Measurements from ENCODE around the gene ABCA8. TPM values are rescaled to one million over a fixed set of nuclear protein-coding genes. Genes with fewer than 3 reads are reported as not detected.

Gene ABCA8
- polyA plus RNA-seq, 2 of the 4 experiments (the other 2 are of a cell fraction) = 0.26 to 0.34 TPM

DNA sequence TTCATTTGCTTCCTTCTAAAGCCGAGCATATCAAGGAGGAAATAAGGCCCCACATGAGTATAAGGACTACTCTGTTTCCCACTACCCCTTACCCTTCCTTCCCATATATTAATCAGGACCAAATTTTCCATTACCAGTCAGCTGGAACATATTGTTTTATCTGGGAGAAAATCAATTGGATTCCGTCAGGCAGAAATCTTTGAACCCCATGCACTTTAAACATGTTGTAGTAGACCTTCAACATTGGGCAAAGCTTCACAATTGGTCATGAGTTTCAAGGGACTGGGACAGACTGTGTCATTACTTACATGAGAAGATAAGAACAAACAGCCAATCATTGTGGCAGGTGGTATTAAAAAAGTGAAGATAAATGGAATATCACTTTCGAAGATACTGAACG lies 70.3 kb downstream of the ABCA8 start:
- Histone ChIP-seq H3K4me3 (no peak overlapping the region), H3K4me2 (no peak overlapping the region), H3K27ac (no peak overlapping the region), H3K9me3 (no peaks in the 10 kb centered on the region; the same call in 2 of the 3 replicates), H3K4me1 (no peaks in the 10 kb centered on the region)
- WGBS (ENCODE audit: missing lambda C conversion rate) = 58% methylated on average over 4 of the region's 4 CpGs
- FAIRE-seq (no peak), DNase-seq (ENCODE audit: low read depth in 1 of 2, low spot score in 1 of 2) (no peak), ATAC-seq (no peak)
- ChIA-PET CTCF (interaction anchor here (0.7 kb wide), 1 partner anchor 10 kb away, joined by 3 read pairs; no protein-coding TSS in a partner anchor), POLR2A (no interaction called here)
- TF ChIP-seq SREBF2 (IDR thresholded peaks at IDR 0.05) (no peak), TFCP2L1 (CRISPR knock-in tag; IDR thresholded peaks at IDR 0.05) (no peak), MYC (IDR thresholded peaks at IDR 0.05; ENCODE audit: borderline replicate concordance, low read length) (no peak), CBX8 (IDR thresholded peaks at IDR 0.05) (no peak)

DNA sequence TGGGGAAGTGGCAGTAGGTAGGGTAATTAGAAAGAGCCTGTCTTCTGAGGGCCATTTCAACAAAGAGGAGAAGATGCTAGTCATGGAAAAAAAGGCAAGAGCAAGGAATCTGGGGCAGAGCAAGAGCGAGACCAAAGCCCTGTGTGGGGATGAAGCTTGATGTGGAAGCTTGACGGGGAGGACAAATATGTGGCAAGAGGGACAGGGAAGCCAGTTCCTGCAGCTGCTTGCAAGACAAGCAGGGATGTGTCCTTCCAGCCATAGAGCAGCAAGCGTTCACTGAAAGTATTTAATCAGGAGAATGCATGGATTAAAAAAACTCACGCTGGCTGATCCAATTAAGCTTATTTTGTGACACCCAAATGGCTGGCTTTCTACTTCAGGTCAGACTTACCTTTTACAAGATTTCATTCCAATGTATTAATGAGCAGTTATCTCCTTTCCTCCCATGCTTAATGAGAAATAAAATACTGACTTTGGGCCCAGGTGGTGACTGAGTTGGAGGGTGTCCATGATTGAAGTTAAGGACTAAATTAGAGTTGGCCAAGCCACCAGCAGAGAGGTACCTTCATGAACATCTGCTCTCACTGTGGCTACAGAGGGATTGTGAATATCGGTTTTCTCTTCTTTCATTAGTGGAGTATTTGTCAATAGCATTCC lies 76.8 kb downstream of the ABCA8 start:
- Histone ChIP-seq H3K4me3 (no peak overlapping the region), H3K27ac (no peak overlapping the region), H3K4me2 (no peak overlapping the region), H3K4me1 (no peaks in the 10 kb centered on the region), H3K9me3 (no peaks in the 10 kb centered on the region; the same call in 2 of the 3 replicates)
- ATAC-seq = no peak
- no peak for TF ChIP-seq HOXA7 (CRISPR knock-in tag; IDR thresholded peaks at IDR 0.05)
- TF ChIP-seq CEBPB (IDR thresholded peaks at IDR 0.05) = no peak
- no peak for TF ChIP-seq ZSCAN20 (CRISPR knock-in tag; IDR thresholded peaks at IDR 0.05)
- no peak for TF ChIP-seq JUN (IDR thresholded peaks at IDR 0.05)
- TF ChIP-seq ESRRA (IDR thresholded peaks at IDR 0.05; ENCODE audit: borderline replicate concordance, low read length) = no peak
- no peak for TF ChIP-seq KDM5A (IDR thresholded peaks at IDR 0.05)
- TF ChIP-seq, protein P1, sequence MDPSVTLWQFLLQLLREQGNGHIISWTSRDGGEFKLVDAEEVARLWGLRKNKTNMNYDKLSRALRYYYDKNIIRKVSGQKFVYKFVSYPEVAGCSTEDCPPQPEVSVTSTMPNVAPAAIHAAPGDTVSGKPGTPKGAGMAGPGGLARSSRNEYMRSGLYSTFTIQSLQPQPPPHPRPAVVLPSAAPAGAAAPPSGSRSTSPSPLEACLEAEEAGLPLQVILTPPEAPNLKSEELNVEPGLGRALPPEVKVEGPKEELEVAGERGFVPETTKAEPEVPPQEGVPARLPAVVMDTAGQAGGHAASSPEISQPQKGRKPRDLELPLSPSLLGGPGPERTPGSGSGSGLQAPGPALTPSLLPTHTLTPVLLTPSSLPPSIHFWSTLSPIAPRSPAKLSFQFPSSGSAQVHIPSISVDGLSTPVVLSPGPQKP (IDR thresholded peaks at IDR 0.05; ENCODE audit: low read depth, low read length) = no peak
- TF ChIP-seq, protein P2, sequence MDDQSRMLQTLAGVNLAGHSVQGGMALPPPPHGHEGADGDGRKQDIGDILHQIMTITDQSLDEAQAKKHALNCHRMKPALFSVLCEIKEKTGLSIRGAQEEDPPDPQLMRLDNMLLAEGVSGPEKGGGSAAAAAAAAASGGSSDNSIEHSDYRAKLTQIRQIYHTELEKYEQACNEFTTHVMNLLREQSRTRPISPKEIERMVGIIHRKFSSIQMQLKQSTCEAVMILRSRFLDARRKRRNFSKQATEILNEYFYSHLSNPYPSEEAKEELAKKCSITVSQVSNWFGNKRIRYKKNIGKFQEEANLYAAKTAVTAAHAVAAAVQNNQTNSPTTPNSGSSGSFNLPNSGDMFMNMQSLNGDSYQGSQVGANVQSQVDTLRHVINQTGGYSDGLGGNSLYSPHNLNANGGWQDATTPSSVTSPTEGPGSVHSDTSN (IDR thresholded peaks at IDR 0.05) = no peak
- TF ChIP-seq MYC (IDR thresholded peaks at IDR 0.05; ENCODE audit: borderline replicate concordance, low read length) = no peak
- no peak for TF ChIP-seq CBX8 (IDR thresholded peaks at IDR 0.05)
- WGBS (ENCODE audit: missing lambda C conversion rate) = 9% methylated on average over 5 of the region's 5 CpGs
- POLR2A ChIA-PET = no interaction called here
- CTCF ChIA-PET = interaction anchor here (1.4 kb wide), 1 partner anchor 106 kb away, joined by 3 read pairs; no protein-coding TSS in a partner anchor
- no peak for DNase-seq (ENCODE audit: low read depth in 1 of 2, low spot score in 1 of 2)
- no peak for FAIRE-seq

- POLR2A ChIA-PET = no interaction called here
- TF ChIP-seq ESRRA (IDR thresholded peaks at IDR 0.05; ENCODE audit: borderline replicate concordance, low read length) (no peak), ATOH8 (CRISPR knock-in tag; IDR thresholded peaks at IDR 0.05; ENCODE audit: low read depth) (no peak), RAD21 (conservative IDR thresholded peaks at IDR 0.05 in 1 of 2, IDR thresholded peaks at IDR 0.05 in 1 of 2) (no peak), RFX5 (IDR thresholded peaks at IDR 0.05) (no peak), RARB (CRISPR knock-in tag; IDR thresholded peaks at IDR 0.05) (no peak), KDM1A (IDR thresholded peaks at IDR 0.05; ENCODE audit: low read depth) (no peak)
- DNase-seq (ENCODE audit: low read depth in 1 of 2, low spot score in 1 of 2) = no peak
- Histone ChIP-seq H3K4me3 (no peak overlapping the region), H3K27ac (no peak overlapping the region), H3K9me3 (no peaks in the 10 kb centered on the region; the same call in 2 of the 3 replicates), H3K4me1 (no peaks in the 10 kb centered on the region), H3K4me2 (no peak overlapping the region)
- no peak for FAIRE-seq
- WGBS (ENCODE audit: missing lambda C conversion rate) = 39% methylated on average over 2 of the region's 2 CpGs
- CTCF ChIA-PET = no interaction called here
- no peak for ATAC-seq
Measured at GRCh38 chr17:68871447-68871846, 83.7 kb downstream of the ABCA8 start.

DNA sequence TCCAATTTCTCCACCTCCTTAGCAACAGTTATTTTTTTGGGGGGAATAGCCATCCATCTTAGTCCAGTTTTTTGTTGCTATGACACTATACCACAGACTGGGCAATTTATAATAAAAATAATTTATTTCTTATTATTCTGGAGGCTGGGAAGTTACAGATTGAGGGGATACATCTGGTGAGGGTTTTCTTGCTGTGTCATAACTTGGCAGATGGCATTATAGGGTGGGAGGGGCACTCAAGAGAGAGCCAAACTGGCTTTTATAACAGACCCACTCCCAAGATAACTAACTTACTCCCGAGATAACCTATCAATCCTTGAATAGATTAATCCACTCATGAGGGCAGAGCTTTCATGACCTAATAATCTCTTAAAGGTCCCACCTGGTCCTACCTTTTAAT lies 84.2 kb downstream of the ABCA8 start:
- Histone ChIP-seq H3K4me1 (no peaks in the 10 kb centered on the region), H3K27ac (no peak overlapping the region), H3K4me2 (no peak overlapping the region), H3K4me3 (no peak overlapping the region), H3K9me3 (no peaks in the 10 kb centered on the region; the same call in 2 of the 3 replicates)
- TF ChIP-seq KDM5A (IDR thresholded peaks at IDR 0.05) = no peak
- TF ChIP-seq JUN (IDR thresholded peaks at IDR 0.05) = no peak
- no peak for TF ChIP-seq SMC3 (IDR thresholded peaks at IDR 0.05)
- TF ChIP-seq PHF8 (IDR thresholded peaks at IDR 0.05; ENCODE audit: borderline replicate concordance, low read depth) = no peak
- TF ChIP-seq HOXB5 (CRISPR knock-in tag; IDR thresholded peaks at IDR 0.05) = no peak
- TF ChIP-seq, protein P3, sequence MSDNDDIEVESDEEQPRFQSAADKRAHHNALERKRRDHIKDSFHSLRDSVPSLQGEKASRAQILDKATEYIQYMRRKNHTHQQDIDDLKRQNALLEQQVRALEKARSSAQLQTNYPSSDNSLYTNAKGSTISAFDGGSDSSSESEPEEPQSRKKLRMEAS (IDR thresholded peaks at IDR 0.05) = no peak
- no peak for TF ChIP-seq MAZ (IDR thresholded peaks at IDR 0.05; ENCODE audit: borderline replicate concordance, low read depth, low read length)
- TF ChIP-seq EHMT2 (IDR thresholded peaks at IDR 0.05; ENCODE audit: low read depth) = no peak
- no peak for TF ChIP-seq CBX2 (IDR thresholded peaks at IDR 0.05; ENCODE audit: borderline replicate concordance, low read depth)
- ChIA-PET CTCF (no interaction called here), POLR2A (no interaction called here)
- DNase-seq (ENCODE audit: low read depth in 1 of 2, low spot score in 1 of 2) (no peak), ATAC-seq (no peak), FAIRE-seq (no peak)
- WGBS (ENCODE audit: missing lambda C conversion rate) = 0% methylated on average over 1 of the region's 1 CpG
